Embryonic facial prominence (tissue), 1 donor: ENCODE results near the gene CTNNA1.
"Not testable (repeated sequence)": the region's sequence is repeated elsewhere in the genome, so short reads cannot be mapped to it uniquely, and the experiment has no call there.

Source experiments
- DNase-seq: peaks from one replicate; pipeline ENCODE4 v3.0.0-alpha.2; 2016; ENCODE audit errors: extremely low spot score

The CTNNA1 gene

DNA sequence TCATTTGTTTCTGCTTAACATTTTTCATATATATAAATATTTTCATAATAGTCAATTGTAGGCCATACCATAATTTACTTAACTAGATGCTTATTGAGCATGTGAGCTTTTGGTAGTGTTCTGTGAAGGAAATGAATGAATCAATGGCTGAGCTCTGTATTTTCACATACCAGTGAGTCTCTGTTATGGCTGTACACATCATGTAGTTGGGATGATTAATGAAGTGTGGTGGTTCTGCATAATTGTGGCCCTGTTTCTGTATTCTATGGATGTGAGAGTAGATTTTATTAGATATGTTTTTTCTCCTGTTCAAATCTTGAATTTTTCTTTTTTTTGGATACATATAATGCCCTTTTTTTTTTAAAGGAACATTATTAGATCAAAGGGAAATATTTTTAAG lies 56.2 kb downstream of the CTNNA1 start:
- no peak for DNase-seq

- DNase-seq = not testable (repeated sequence)
Observed at GRCh38 chr5:138810861-138811260, 57.6 kb downstream of the CTNNA1 start.

DNA sequence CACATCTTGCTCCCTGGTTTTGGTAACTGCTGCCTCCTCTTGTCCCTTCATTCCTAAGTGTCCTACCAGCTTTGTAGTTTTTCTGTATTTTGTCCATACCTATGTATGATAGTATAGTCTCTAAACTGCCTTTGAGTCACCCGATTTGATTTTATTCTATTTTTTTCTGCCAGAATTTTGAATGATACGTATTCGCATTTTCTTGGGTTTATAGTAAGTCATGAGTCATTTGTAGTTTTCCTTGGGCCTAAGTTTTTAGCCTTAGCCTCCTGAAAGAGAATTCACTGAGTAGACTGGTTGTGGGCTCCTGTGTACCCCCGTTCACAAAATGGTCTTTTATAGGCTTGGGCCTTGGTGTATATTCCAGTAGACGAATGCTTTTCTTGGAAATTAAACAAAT lies 62.3 kb downstream of the CTNNA1 start:
- no peak for DNase-seq

GRCh38 chr5:138817241-138817640 lies 64.0 kb downstream of the CTNNA1 start:
- DNase-seq = no peak

GRCh38 chr5:138819081-138819480 lies 65.9 kb downstream of the CTNNA1 start:
- no peak for DNase-seq

- no peak for DNase-seq
Observed at GRCh38 chr5:138820695-138821094, 67.5 kb downstream of the CTNNA1 start.

GRCh38 chr5:138824516-138824915 lies 71.3 kb downstream of the CTNNA1 start:
- DNase-seq = no peak

GRCh38 chr5:138824924-138825863 lies 72.0 kb downstream of the CTNNA1 start:
- no peak for DNase-seq

- no peak for DNase-seq
Observed at GRCh38 chr5:138828556-138828955, 75.3 kb downstream of the CTNNA1 start.

DNA sequence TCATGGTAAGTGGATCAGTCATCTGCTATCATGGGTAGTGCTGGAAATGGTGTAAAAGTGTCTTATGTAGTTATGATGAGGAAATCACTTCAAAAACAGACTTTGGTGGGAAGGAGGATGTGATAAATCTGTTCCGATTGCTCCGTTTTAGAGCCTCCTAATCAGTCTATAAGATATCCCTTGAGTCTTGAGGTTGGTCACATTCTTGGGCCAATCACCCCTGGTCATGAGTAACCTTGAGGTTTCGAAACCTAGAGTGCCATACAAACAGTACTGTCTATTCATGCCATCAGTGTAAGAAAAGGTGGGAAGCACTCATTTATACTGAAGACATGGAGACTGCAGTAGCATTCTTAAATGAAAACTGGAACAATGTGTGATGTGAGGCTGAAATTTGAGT lies 76.1 kb downstream of the CTNNA1 start:
- no peak for DNase-seq

DNA sequence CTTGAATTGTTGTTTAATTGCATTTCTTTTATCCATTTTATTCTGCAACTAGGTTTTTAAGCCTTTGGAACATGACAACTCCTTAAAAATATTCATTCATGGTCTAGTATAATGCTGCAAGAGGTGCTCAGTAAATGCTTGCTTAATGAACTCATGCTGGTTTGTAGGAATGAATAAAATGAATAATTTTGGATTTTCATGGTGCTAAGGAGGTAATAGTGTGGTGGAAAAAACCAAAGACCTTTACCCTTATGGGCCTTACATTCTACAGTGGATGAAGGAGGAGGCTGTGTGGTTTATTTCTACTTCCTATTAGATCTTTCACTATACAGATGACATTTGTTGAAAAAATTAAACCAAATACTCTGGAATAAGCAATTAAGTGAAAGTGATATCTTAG lies 78.5 kb downstream of the CTNNA1 start:
- no peak for DNase-seq

DNA sequence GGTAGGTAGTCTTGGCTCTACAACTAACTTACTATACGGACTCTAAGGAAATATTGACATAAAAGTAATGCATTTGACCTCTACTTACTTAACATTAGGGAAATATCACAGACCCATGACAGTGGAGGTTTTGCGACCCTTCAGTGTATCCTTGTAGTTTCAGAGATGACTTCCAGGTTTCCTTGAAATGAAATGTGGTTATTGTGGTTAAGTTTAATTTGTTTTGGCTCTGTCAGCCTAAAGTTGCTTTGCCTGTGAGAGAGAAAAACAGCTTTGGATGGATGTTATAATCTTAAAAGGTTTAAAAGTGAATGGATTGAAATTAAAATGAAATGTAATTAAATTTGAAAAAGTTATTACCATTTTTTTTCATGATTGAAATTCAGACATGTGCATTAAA lies 79.0 kb downstream of the CTNNA1 start:
- DNase-seq = no peak

- DNase-seq = no peak
Observed at GRCh38 chr5:138833080-138833479, 79.9 kb downstream of the CTNNA1 start.

DNA sequence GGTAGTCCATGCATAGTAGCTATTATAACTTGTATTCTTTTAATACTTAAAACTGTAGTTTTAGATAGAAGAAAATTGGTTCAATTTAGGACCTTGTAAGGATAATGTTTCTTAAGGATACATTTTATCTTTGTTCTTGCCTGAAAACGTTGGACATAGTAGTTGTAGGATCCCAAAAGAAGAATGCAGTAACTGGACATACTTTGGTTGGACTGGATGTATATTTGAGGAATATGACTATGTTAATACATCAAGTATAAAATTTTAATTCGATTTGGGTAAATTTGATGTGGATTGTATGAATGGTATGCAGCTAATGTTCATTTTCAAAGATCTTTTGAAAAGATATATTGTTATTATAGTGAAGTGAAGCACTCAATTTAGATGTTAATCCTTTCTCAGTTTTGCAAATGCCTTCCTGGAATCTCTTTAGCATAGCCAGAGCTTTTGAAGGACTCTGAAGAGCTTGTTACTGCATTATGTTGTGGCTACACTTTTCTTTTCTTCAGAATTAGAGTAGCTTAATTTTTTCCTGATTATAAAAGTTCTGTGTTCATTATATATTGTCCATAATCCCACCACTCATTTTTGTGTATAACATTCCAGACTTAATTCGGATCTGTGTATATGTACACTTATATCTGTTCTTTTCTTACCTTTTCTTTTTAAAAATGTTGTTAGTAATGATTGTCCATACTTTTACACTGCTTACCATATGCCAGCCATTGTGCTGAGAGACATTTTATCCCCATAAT lies 80.7 kb downstream of the CTNNA1 start:
- no peak for DNase-seq

DNA sequence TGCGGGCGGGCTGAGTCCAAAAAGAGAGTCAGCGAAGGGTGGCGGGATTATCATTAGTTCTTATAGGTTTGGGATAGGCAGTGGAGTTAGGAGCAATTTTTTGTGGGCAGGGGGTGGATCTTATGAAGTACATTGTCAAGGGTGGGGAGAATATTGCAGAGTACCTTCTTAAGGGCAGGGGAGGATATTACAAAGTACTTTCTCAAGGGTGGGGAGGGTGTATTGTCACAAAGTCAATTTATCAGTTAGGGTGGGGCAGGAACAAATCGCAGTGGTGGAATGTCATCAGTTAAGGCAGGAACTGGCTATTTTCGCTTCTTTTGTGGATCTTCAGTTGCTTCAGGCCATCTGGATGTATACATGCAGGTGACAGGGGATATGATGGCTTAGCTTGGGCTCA lies 81.6 kb downstream of the CTNNA1 start:
- DNase-seq = not testable (repeated sequence)

- no peak for DNase-seq
Observed at GRCh38 chr5:138837160-138837559, 83.9 kb downstream of the CTNNA1 start.

- DNase-seq = no peak
Observed at GRCh38 chr5:138840103-138840502, 86.9 kb downstream of the CTNNA1 start.

- DNase-seq = no peak
Observed at GRCh38 chr5:138841531-138841930, 88.3 kb downstream of the CTNNA1 start.

- no peak for DNase-seq
Observed at GRCh38 chr5:138843316-138844124, 90.3 kb downstream of the CTNNA1 start.

DNA sequence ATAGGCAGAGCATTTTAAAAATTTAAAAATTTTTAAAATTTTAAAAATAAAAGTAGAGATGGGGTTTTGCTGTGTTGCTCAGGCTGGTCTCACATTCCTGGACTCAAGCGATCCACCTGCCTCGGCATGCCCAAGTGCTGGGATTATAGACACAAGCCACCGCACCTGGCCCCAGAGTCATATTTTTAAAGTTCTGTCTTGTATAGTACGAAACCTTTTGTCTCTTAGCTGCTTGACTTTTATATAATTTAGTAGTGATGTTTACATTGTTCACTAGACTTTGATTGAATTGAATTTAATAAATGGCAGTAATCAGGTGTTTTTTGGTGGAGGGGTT lies 90.9 kb downstream of the CTNNA1 start:
- no peak for DNase-seq

DNA sequence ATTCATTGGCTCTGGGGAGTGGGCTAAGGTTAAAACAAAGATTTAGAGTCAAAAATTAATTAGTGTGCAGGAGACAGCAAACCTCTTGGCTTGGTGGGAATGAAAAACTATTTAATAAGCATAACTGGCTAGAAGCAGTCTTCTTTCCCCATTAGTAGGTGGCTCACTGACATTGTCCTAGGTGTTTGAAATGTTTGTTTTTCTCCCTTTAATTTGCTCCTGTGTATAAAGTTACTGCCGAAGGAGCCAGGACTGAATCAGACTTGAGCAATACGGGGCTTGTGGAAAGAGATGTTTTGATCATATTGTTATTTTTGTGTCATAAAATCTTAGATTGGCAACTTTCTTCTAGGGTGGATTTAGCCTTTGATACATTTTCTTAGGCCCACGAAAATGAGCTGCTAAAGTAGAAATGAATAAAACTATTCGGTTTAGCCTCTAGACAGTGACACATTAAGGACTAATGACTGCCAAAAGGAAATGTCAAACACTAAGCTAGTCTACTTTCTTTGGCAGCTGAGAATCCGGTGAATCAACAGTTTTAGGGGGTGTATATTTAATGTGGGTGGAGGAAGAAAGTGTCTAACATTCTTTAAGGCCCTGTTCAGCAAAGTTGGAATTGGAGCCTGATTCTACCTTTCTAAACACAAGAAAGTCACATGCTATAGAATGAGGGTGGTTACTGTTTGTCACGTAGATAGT lies 91.7 kb downstream of the CTNNA1 start:
- DNase-seq = no peak

DNA sequence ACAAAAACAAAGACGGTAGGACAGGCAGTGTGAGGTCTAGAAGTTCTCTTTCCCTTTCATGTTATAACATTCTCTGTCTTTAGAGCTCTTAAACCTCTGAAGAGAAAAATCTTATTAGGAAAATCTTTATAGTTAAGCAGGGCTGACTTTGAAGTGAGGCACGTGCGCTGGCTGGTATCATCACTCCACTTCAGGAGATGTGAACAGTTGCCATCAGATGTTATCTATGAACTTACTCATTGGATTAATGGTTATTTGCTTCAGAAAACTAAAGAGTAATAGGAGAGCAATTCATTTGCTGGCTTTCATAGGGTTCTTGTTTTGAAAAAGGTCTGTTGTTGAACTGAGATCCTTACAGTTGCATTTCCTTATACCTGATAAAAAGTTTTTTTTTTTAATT lies 96.2 kb downstream of the CTNNA1 start:
- DNase-seq = no peak
